HL-60 (cell line): ENCODE data around the gene EEF1AKMT1.

Experiments
- DNase-seq, 2 experiments: peaks; one replicate each; pipeline ENCODE4 v3.0.0-alpha.2; 2010 to 2020; ENCODE audit warnings: low read depth in 1 of 2, low spot score in 1 of 2
- H3K27ac ChIP-seq: fragments of 250-450 bp; sonication (Bioruptor Pico); replicated peaks from 2 replicates; pipeline ENCODE4 v1.5.1; 2020; ENCODE audit warnings: mild to moderate bottlenecking, moderate library complexity
- H3K27me3 ChIP-seq: fragments of 250-450 bp; sonication (Bioruptor Pico); 2 replicates; pipeline ENCODE4 v1.5.1; 2021; ENCODE audit warnings: mild to moderate bottlenecking, moderate library complexity; ENCODE audit not compliant: insufficient read depth, poor library complexity, severe bottlenecking
- H3K4me3 ChIP-seq: replicated peaks from 2 replicates; pipeline ENCODE4 v1.5.1; 2011; ENCODE audit warnings: mild to moderate bottlenecking, control low read depth, low read length; ENCODE audit not compliant: insufficient read depth
- GABPA ChIP-seq: IDR thresholded peaks from 2 replicates; pipeline ENCODE4 v1.6.1; 2012; ENCODE audit warnings: low read depth
- POLR2AphosphoS5 ChIP-seq: IDR thresholded peaks from 2 replicates; pipeline ENCODE4 v1.6.1; 2012; ENCODE audit warnings: low read depth
- SPI1 ChIP-seq: IDR thresholded peaks from 2 replicates; pipeline ENCODE4 v1.6.1; 2012; ENCODE audit warnings: low read depth, mild to moderate bottlenecking, borderline replicate concordance
- TF ChIP-seq, protein P1 (sequence below): IDR thresholded peaks from one replicate; pipeline ENCODE4 v1.5.1; 2011; ENCODE audit warnings: low read length, control low read depth, inconsistent platforms; ENCODE audit not compliant: insufficient read depth
- TF ChIP-seq, protein P2 (sequence below): IDR thresholded peaks from 2 replicates; pipeline ENCODE4 v1.6.1; 2012; ENCODE audit warnings: low read depth; ENCODE audit not compliant: insufficient replicate concordance

EEF1AKMT1 gene

DNA sequence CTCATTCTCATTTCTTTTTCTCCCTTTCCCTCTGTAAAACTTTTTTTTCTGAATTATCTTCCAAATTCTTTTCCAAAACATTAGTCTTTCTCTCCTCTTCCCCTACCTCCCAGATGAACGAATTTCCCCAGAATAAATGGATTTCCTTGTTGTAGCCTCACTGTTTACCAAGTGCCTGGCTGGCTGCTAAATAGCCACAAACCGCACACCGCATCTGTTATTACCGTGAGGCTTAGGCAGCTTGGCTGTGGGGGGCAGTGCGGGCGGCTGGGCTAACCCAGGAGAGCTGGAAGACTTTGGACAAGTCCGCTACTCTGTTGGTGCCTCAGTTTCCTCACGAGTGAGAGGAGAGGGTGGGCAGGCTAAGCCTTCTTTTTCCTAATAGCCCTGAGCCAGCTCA, 59.6 kb downstream of the EEF1AKMT1 start:
- H3K4me3 ChIP-seq = no peak overlapping the region
- TF ChIP-seq, protein P1, sequence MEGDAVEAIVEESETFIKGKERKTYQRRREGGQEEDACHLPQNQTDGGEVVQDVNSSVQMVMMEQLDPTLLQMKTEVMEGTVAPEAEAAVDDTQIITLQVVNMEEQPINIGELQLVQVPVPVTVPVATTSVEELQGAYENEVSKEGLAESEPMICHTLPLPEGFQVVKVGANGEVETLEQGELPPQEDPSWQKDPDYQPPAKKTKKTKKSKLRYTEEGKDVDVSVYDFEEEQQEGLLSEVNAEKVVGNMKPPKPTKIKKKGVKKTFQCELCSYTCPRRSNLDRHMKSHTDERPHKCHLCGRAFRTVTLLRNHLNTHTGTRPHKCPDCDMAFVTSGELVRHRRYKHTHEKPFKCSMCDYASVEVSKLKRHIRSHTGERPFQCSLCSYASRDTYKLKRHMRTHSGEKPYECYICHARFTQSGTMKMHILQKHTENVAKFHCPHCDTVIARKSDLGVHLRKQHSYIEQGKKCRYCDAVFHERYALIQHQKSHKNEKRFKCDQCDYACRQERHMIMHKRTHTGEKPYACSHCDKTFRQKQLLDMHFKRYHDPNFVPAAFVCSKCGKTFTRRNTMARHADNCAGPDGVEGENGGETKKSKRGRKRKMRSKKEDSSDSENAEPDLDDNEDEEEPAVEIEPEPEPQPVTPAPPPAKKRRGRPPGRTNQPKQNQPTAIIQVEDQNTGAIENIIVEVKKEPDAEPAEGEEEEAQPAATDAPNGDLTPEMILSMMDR = no peak
- TF ChIP-seq POLR2AphosphoS5 (no peak), GABPA (no peak), SPI1 (no peak)
- TF ChIP-seq, protein P2, sequence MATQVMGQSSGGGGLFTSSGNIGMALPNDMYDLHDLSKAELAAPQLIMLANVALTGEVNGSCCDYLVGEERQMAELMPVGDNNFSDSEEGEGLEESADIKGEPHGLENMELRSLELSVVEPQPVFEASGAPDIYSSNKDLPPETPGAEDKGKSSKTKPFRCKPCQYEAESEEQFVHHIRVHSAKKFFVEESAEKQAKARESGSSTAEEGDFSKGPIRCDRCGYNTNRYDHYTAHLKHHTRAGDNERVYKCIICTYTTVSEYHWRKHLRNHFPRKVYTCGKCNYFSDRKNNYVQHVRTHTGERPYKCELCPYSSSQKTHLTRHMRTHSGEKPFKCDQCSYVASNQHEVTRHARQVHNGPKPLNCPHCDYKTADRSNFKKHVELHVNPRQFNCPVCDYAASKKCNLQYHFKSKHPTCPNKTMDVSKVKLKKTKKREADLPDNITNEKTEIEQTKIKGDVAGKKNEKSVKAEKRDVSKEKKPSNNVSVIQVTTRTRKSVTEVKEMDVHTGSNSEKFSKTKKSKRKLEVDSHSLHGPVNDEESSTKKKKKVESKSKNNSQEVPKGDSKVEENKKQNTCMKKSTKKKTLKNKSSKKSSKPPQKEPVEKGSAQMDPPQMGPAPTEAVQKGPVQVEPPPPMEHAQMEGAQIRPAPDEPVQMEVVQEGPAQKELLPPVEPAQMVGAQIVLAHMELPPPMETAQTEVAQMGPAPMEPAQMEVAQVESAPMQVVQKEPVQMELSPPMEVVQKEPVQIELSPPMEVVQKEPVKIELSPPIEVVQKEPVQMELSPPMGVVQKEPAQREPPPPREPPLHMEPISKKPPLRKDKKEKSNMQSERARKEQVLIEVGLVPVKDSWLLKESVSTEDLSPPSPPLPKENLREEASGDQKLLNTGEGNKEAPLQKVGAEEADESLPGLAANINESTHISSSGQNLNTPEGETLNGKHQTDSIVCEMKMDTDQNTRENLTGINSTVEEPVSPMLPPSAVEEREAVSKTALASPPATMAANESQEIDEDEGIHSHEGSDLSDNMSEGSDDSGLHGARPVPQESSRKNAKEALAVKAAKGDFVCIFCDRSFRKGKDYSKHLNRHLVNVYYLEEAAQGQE = no peak
- no peaks in the 10 kb centered on the region for H3K27me3 ChIP-seq
- H3K27ac ChIP-seq = no peak overlapping the region
- no peak for DNase-seq

DNA sequence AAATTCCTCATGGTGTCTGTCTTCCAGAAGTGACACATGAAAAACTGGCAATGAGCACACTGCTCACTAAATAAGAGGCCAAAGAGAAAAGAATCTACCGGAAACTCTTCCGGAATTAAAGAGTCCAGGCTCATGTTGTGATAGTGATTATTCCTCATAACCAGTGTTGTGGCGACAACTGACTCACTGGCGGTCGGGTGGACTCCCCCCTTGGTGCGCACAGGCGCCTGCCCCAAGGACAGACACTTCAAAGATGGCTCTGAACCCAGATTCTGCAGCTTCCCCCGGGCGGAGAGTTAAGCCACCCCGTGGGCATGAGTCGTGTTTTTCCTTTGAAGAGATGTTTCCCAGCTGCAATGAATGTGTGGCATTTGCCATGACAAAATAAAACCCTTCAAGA, 60.0 kb downstream of the EEF1AKMT1 start:
- H3K4me3 ChIP-seq = no peak overlapping the region
- no peak overlapping the region for H3K27ac ChIP-seq
- no peak for DNase-seq
- no peaks in the 10 kb centered on the region for H3K27me3 ChIP-seq
- TF ChIP-seq, protein P1 = no peak
- TF ChIP-seq GABPA (no peak), POLR2AphosphoS5 (no peak), SPI1 (no peak)
- TF ChIP-seq, protein P2 = no peak

DNA sequence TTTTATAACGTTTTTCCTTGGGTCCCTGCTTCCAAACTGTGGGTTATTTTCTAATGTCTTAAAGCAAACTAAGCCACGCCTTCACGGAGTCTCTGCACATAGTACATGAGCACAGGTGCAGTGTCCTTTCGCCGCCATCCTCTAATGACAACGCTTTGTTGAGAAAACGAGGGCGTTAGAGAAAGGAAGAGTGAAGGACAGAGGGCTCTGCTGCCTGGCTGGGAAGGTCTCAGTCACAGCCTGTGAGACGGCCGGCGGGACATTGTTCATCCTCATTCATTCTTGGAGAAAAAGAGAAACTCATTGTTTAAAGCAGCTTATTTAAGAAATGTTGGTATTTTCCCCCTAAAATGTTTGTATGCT, 60.8 kb downstream of the EEF1AKMT1 start:
- H3K27ac ChIP-seq = no peak overlapping the region

More for the DNA sequence above, 60.8 kb downstream of the EEF1AKMT1 start:
- no peak overlapping the region for H3K4me3 ChIP-seq
- DNase-seq = no peak
- TF ChIP-seq GABPA (no peak), POLR2AphosphoS5 (no peak), SPI1 (no peak)
- TF ChIP-seq, protein P2 = no peak
- TF ChIP-seq, protein P1 = no peak
- H3K27me3 ChIP-seq = no peaks in the 10 kb centered on the region
